Measurements from ENCODE around the gene MCOLN3.
"Not testable (repeated sequence)": the region's sequence is repeated elsewhere in the genome, so short reads cannot be mapped to it uniquely, and the experiment has no call there.

MCOLN3 gene

DNA sequence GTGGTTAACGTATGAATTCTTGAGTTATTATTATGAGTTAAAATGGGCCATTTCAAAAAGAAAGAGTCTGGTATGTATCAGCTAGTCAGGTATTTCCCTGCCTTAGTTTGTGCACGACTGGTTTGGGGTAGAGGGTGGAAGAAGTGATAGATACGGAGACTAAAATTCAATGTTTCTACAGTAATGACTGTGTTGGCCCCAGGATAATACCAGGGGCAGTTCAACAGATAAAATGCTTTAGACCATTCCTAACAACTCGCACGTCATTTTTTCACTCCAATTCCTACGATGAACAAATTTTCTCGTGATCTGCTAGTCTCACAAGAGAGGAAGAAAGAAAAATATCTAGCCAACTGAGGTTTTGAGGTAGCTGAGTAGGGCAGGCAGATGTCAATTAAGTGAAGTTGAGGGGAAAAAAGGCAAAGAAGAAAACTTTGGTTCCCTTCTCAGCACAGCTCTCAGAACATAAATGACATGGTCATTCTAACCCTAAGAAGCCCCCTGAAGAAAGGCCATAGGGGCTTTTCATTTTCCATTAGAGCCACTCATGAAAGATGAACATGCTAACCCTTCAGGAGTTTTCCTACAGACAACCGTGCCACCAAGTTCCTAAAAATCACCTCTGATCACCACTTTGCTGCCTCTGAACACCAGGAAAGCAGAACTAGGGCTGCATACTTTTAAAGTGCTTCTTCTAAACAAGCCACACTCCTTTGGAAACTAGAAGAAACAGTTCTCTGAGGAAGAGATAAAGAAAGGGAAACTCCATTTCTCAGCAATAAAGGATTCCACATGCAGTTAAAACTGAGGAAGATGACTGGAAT is 57.0 kb downstream of the MCOLN3 start:
- peak; percentile 19 for DNase-seq (ENCODE audit: low spot score)

DNA sequence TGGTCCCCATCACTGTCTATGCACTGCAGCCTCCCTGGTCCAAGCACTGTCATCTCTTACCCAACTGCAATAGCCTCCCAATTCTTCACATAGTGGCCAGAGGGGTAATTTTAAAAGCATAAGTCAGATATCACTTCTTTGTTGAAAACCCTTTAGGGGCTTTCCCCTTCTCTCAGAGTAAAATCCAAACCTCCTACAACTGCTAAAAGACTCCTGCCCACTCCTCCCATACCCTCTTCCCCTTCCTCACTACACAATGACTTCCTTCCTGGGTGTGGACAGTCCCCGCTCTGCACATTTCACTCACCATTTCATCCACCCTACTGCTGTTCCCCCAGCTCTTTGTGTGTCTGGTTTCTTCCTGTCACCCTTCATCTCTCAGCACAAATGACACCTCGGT is 59.7 kb downstream of the MCOLN3 start:
- DNase-seq (ENCODE audit: low spot score), result peak; percentile 25

DNA sequence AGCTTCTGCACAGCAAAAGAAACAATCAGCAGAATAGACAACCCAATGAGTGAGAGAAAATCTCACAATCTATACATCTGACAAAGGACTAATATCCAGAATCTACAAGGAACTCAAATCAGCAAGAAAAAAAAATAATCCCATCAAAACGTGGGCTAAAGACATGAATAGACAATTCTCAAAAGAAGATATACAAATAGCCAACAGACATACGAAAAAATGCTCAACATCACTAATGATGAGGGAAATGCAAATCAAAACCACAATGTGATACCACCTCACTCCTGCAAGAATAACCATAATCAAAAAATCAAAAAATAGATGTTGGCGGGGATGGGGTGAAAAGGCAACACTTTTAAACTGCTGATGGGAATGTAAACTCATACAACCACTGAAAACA is 61.7 kb downstream of the MCOLN3 start:
- not testable (repeated sequence) for DNase-seq (ENCODE audit: low spot score)

DNA sequence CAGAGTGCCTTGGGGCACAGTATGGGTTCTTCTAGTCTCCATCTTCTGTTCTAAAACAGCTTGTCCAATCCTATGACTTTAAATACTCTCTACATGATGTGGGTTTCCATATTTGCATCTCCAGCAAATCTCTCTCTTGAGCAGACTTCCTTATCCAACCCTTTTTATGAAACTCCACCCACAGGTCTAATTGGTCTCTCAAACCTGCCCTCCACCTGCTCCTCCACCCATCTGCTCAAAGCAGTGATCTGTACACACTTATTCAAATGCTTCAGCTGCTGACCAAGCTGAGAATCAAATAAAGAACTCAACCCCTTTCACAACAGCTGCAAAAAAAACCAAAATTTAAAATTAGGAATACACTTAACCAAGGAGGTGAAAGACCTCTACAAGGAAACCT is 62.9 kb downstream of the MCOLN3 start:
- DNase-seq (ENCODE audit: low spot score), result peak; percentile 56

DNA sequence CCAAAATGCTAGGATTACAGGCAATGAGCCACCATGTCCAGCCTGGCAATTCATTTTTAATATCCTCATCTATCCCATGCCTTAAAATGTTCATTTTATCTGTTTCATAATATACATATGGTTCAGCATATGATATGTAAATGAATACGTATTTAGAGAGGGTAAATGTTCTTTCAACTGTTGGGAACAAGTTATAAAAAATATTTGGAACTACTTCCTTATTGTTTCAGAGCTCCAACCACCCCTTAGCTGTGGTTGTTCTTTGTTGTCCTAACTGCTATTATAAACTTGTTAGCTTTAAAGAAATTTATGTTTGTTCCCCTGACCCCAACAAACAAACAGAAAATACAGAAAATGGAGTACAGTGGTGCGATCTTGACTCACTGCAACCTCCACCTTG is 65.9 kb downstream of the MCOLN3 start:
- no peak for DNase-seq (ENCODE audit: low spot score)

DNA sequence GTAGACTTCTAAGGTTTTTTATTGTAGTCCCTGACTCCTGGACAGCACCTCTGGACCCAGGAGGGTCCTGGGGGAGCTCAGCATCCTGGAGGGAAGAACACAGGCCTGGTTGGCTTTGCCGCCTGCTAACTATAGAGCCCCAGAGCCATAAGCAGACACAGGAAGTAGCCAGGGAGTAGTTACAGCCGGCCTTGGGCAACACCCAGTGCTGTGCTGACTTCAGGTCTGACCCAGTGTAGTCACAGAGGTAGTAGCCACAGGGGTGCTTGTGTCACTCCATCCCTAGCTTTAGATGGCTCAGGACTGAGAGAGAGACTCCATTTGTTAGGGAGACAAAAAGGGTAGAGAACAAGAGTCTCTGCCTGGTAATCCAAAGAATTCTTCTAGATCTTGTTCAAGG is 73.3 kb downstream of the MCOLN3 start:
- DNase-seq (ENCODE audit: low spot score), result no peak

DNA sequence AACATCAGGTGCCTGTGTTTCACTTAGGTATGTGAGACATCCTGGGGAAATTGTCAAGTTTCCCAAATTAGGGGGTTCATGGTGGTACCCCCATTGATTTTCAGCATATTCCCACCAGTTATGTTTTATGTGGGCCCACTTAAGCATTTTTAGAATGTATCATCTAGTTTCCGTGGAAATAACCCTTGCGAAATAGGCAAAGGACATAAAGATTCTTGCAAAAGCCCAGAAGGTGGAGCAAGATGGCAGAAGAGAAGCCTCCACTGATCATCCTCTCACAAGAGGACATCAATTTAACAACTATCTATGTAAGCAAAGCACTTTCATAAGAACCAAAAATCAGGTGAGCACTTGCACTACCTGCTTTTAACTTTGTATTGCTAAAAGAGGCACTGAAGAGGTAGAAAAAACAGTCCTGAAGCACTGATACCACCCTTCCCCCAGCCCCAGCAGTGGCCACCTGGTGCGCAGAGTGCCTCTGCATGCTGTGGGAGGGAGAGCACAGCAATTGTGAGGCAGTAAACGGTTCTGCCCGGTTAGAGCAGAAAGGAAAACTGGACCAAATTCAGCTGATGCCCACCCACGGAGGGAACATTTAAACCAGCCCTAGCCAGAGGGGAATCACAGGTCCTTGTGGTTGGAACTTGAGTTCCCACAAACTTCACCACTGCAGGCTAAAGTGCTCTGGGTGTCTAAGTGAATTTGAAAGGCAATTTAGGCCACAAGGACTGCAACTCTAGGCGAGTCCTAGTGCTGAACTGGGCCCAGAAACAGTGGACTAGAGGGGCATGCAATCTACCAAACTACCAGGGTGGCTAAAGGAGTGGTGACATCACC is 74.6 kb downstream of the MCOLN3 start:
- DNase-seq (ENCODE audit: low spot score), result peak; percentile 47

DNA sequence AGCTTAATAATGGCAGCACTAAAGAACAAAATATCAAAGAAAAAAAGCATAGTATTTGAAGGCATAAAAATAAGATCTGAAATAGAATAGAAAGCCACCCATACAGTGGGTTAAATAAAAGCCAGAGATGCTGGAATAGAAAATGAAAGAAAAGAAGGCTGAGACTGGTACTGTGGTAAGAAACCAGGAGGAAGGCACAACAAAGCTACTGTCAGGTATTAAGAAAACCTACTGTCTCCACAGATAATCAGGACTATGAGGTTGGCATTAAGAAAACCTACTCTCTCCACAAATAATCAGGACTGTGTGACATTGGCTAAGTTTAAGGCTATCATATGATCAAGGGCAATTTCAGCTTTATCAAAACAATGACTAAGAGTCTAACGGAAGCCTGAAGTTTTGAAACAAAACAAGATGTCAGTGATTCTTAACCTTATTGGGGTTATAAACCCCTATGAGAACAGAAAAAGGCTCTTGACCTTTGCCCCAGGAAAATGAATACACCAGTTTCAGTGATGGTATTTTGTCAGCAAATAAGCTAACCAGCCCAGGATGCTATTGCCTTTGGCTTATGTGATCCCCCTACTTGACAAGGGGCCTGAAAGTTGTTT is 75.8 kb downstream of the MCOLN3 start:
- DNase-seq (ENCODE audit: low spot score), result peak; percentile 13

DNA sequence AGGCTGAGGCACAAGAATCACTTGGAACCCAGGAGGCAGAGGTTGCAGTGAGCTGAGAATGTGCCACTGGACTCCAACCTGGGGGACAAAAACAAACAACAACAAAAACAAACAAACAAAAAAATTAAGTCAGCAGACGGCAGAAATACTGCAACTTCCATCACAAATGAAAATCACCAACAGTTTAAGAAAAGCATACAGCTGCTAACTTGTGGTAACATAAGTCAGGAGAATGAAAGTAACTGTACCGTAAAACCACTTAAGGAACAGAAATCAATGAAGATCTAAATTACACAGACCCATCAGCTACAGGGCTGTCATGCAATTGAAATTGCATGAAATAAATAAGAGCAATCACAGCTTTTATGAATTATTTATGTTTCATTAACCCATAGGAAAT is 76.3 kb downstream of the MCOLN3 start:
- peak; percentile 37 for DNase-seq (ENCODE audit: low spot score)

DNA sequence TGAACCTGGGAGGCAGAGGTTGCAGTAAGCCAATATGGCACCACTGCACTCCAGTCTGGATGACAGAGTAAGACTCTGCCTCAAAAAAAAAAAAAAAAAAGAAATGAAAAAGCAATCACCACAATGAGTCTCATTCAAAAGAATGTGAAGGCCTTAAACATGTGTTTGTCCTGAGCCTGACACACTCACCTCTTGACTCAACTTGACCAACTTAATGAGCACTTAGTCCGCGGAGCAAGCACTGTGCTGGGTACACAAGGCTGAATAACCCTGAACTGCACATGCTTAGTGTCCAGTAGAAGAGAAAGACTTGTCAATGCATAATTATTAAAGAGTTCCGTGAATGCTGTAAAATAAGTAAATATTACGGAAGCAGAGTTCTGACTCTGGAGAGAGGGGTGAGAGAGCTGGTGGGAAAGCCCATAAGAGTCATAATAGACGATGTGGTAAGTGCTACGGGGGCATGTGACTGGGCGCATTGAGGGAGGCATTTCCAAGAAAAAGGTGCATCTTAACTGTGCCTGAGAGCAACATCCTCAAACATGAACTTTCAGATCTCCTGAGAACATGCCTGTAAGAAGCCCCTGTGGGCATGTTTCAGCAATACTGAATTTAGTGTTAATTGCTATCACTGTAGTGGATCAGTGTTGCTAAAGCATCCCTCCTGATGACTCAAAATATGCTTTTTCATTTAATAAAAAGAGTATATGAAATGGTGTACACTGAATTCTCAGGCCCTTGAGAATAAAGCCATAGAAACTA is 78.6 kb downstream of the MCOLN3 start:
- no peak for DNase-seq (ENCODE audit: low spot score)

DNA sequence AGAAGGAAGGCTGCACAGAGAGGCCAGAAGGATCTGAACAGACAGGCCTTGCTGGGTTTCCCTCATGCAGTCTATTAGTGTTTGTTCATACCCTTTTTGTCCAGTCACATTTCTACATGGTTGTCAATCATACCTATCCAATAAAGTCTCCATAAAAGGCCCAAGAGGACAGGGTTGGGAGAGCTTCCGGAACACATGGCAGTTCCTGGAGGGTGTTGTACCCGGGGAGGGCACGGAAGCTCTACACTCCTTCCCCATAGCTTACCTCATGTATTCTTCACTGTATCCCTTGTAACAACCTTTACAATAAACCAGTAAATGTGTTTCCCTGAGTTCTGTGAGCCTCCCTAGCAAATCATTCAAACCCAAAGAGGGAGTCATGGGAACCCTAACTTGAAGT is 79.4 kb downstream of the MCOLN3 start:
- no peak for DNase-seq (ENCODE audit: low spot score)

DNA sequence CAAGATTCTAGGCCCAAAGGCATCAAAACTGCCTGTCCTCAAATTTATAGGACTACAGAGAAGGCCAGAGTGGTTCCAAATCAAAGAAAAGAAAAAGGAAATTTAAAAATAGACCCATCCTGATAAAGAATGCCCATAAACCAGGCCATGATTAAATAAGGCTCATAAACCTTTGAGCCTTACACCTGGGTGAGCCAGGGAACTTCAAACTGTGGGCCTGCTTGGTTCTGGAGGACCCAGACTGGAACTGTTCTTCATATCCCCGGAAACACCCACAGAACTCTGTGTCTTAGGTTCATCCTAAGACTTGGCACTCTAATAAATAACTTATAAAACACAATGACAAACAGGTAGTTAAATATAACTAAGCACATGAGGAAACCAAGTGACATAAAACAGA is 80.2 kb downstream of the MCOLN3 start:
- no peak for DNase-seq (ENCODE audit: low spot score)

All from NAMALWA (cell line).